HG03097 (cell line): Measurements from ENCODE around the gene TRA2A.
"Not testable (repeated sequence)": the region's sequence is repeated elsewhere in the genome, so short reads cannot be mapped to it uniquely, and the experiment has no call there.

Experiments
- ATAC-seq: cut with Tn5 transposase; IDR thresholded peaks from one replicate; pipeline ENCODE4 v1.9.1; 2021; ENCODE audit not compliant: unreplicated experiment, low FRiP score

TRA2A gene

DNA sequence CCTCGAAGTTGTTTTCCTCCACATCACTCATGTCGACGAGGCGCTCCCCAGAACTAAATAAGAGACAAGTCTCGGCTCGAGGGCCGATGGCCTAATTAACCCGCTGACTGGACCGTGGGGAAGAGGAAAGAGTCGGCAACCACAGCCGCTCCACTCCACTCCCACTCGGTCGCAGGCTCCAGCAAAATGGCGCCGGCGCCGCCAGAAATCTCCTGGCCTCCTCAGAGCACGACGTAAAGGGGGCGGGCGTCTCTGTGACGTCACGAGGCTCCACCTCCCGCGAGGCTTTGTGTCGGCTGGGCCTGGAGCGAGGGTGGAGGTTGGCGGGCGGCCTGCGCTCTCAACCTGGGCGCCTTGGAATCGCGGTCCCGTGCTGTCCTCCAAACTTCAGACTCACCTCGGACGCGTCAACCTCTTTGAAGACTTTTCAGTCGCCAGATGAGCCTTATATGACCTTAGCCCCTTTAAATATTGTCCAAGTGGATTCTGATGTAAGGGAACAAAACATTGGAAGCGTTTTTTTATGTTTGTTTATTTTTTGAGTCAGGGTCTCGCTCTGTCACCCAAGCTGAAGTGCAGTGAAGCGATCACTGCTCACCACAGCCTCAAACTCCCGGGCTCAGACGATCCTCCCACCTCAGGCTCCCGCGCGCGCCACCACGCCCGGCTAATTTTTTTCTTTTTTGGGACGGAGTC lies at the start of gene TRA2A:
TSS of gene TRA2A (minus strand) at position 188 of the 696 bp plus-strand sequence. CDS start at position 31, 157 bp downstream.
- peak; percentile 89 for ATAC-seq

GRCh38 chr7:23570592-23571200 lies 38.9 kb upstream of the TRA2A start:
- peak; percentile 81 for ATAC-seq

DNA sequence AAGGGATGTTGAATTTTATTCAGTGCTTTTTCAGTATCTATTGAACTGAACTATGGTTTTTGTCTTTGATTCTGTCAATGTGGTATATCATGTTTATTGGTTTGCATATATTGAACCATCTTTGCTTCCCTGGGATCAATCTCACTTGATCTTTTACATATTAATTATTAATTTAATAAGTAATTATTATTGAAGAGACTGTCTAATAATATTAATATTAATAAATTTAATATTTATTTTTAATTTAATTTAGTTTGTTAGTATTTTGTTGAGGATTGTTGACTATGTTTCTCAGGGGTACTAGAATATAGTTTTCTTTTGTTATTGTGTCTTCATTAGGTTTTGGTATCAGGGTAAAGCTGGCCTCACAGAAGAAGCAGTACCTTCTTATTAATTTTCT lies 26.5 kb upstream of the TRA2A start:
- no peak for ATAC-seq

GRCh38 chr7:23547662-23548061 lies 15.9 kb upstream of the TRA2A start:
- ATAC-seq = no peak

DNA sequence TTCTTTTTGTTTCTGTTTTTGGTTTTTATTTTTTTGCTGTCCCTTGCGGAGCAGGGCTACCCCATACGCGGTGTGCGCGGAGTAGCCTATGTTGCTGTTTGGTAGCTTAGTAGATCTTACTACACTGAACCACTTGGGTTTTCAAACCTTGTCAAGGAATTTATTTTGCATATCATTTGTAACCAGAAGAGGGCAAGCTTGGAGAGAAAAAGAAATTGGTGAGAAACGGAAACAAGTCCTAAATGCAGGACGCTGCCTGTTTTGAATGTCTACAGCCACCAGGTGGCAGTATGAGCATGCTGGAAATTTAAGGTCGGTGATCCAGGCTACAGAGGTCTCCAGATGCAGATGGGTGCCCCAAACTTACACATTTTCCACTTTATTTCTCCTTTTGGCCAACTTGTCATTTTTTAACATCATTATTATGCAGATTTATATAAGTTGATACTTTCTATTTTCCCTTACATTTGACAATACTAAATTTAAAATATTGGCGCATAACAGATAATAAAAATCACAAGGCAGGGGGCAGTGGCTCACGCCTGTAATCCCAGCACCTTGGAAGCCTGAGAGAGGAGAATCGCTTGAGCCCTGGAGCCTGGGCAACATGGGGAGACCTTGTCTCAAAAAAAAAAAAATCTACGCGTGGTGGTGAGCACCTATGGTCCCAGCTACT lies 15.3 kb upstream of the TRA2A start:
- peak; percentile 51 for ATAC-seq

DNA sequence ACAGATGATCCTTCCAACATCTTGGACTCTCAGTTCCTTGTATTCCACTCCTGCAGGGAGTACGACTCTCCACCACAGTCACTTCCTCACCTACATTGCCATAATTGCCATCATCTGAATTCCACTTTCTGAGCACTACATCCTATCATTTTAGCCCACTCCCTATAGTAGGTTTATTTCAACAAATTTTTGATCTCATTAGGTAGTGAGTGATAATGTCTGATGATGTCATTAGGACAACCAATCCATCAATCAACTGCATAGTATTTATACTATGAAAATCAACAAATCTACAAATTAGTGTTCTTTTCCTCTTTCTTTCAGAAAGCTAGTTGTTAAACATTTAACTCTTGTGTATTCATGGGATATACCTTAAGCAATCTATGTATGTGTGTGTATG lies 13.7 kb upstream of the TRA2A start:
- ATAC-seq = no peak

GRCh38 chr7:23544913-23545354 lies 13.2 kb upstream of the TRA2A start:
- peak; percentile 58 for ATAC-seq

- ATAC-seq = no peak
Measured at GRCh38 chr7:23542752-23543151, 11.0 kb upstream of the TRA2A start.

- no peak for ATAC-seq
Measured at GRCh38 chr7:23539494-23539907, 7.7 kb upstream of the TRA2A start.

DNA sequence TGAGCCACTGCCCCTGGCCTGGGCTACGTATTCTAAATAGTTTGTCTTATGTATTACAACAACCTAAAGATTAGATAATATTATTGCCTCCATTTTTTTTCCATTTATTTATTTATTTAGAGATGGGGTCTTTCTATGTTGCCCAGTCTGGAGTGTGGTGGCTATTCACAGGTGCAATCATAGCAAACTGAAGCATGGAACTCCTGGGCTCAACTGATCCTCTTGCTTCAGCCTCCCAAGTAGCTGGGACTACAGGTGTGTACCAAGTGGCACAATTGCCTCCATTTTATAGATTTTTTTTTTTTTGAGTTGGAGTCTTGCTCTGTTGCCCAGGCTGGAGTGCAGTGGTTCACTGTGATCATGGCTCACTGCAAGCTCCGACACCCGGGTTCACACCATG lies 6.5 kb upstream of the TRA2A start:
- ATAC-seq = no peak

- no peak for ATAC-seq
Measured at GRCh38 chr7:23533238-23533604, 1.4 kb upstream of the TRA2A start.

DNA sequence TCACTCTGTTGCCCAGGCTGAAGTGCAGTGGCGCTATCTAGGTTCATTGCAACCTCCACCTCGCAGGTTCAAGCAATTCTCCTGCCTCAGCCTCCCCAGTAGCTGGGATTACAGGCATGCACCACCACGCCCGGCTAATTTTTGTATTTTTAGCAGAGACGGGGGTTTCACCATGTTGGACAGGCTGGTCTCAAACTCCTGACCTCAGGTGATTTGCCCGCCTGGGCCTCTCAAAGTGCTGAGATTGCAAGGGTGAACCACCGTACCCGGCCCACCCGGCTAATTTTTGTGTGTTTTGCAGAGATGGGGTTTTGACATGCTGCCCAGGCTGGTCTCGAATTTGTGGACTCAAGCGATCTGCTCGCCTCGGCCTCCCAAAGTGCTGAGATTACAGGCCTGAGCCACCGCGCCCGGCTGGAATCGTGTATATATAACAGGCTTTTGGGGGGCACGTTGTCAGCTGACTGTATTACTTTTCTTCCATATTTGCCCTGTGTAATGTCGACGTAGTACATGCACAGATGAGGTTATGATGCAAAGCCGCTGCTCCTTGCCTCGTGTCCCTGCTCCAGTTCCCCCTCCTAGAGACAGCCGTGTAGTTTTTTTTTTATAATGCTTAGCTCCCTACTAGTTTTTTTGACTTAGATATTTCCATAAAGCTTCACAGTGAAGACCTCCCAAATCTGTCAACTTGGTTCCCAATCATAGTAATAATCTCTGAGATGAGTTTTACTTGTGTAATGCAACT lies 883 bp upstream of the TRA2A start:
- no peak for ATAC-seq

- ATAC-seq = peak; percentile 18
Measured at GRCh38 chr7:23531050-23531793, 559 bp downstream of the TRA2A start.

GRCh38 chr7:23530405-23530804 lies 1.4 kb downstream of the TRA2A start:
- ATAC-seq = no peak

DNA sequence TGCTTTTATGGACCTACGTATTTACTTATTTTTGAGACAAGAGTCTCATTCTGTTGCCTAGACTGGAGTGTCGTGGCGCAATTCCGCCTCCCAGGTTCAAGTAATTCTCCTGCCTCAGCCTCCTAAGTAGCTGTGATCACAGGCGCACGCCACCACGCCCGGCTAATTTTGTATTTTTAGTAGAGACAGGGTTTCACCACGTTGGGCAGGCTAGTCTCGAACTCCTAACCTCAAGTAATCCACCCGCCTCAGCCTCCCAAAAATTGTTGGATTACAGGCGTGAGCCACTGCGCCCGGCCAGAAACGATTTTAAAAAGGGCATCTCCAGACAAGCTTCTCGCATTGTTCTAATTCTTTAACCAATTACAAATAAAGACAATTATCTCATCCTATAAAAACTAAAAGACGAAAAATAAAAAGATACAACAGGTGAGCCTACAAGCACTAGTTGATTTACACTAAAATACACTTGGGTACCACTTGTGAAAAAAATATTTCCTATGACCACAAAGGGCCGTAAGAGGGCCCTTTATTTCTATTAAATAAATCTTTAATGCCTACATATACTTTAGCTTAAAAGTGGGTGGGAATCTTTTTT lies 2.4 kb downstream of the TRA2A start:
- no peak for ATAC-seq

GRCh38 chr7:23525611-23526010 lies 6.2 kb downstream of the TRA2A start:
- not testable (repeated sequence) for ATAC-seq

DNA sequence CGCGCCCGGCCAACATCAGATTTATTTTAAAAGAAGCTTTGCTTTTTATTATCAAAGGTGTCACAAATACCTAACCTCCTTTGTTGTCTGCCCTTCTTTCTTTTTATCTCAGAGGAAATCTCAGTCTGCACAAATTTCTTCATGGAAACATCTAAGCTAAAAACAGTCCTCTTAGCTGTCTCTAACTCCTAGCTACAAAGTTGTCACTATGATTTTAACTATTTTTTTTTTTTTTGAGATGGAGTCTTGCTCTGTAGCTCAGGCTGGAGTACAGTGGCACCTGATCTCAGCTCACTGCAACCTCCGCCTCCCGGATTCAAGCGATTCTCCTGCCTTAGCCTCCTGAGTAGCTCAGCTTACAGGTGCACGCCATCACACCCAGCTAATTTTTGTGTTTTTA lies 7.3 kb downstream of the TRA2A start:
- ATAC-seq = no peak

DNA sequence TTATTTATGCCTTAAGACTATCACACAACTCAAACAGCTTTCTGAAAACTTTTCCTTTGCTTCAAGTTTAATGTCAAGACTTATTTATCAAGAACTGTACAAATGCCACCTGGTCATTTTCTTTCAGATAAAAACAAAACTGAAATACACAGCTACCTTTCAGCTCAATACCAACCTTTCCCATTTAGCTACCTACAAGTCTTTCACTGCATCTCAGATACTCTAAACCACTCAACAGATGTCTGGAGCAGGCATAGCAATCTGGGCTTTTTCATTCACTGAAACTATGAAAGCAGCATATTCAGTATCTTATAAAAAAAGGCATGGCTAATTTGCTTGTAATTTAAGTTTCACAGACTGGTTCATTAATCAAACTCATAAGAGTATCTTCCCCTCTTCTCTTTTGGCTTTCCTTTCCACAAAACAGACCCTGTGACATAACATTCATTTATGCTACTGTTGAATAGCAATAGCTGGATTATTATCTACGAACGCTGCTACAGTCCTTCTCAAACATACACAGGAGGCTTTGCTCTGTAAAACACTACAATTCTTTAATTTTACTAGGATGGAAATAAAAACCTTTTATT lies 8.2 kb downstream of the TRA2A start:
- no peak for ATAC-seq

DNA sequence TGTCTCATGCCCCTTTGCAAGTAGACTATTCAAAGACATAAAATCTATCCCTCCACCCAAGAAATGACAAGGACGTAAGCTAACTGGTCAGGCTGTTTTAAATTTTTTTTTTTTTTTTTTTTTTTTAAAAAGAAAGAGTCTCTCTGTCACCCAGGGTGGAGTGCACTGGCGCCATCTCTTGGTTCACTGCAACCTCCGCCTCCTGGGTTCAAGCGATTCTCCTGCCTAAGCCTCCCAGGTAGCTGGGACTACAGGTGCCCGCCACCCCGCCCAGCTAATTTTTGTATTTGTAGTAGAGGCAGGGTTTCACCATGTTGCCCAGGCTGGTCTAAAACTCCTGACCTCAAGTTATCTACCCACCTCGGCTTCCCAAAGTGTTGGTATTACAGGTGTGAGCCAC lies 11.2 kb downstream of the TRA2A start:
- no peak for ATAC-seq

DNA sequence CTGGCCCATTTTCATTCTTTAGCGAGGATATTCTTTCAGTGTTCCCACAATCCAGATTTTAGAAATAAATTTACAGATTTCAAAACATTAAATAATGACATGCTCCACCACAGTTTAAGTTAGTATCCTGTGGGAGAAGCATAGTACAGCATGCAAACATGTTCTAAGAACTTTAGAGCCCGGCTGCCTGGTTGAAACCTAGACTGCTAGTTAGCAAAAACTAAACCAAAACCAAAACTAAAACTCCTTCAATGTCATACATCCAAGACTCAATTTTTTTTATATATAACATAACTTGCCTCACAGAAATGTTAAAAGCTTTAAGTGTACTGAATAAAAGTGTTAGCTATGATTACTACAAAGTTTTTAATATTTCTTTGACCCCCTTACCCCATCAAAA lies 17.0 kb downstream of the TRA2A start:
- ATAC-seq = no peak
